RCC 7860 (cell line): ENCODE measurements around the gene FNBP1L.
"Not testable (repeated sequence)": the region's sequence is repeated elsewhere in the genome, so short reads cannot be mapped to it uniquely, and the experiment has no call there.

Source experiments
- DNase-seq: peaks from one replicate; pipeline ENCODE4 v3.0.0-alpha.2; 2015; ENCODE audit warnings: low spot score
- FAIRE-seq: peaks from 2 replicates; lab custom pipeline; 2012; peaks lifted over from hg19 to GRCh38; lab: Jason Lieb, UNC

The FNBP1L gene

DNA sequence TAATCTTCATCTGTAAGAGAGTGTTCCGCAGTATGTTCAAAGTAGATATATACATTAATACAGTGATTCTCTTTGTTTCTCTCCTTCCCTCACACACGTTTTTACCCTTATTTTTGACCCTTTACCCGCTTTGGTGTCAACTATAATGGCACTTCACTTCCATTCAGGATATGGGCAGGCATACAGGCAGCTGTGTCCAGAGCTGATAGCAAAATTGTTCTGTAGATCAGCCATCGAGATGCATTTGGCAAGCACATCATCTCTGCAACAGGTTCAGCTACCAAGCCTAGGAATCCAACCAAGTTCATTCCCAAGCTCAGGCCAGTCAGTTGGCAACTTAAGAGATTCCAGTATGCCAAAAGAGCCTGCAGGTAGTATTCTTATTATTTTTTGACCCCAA is 74.8 kb downstream of the FNBP1L start:
- FAIRE-seq (no peak), DNase-seq (no peak)

DNA sequence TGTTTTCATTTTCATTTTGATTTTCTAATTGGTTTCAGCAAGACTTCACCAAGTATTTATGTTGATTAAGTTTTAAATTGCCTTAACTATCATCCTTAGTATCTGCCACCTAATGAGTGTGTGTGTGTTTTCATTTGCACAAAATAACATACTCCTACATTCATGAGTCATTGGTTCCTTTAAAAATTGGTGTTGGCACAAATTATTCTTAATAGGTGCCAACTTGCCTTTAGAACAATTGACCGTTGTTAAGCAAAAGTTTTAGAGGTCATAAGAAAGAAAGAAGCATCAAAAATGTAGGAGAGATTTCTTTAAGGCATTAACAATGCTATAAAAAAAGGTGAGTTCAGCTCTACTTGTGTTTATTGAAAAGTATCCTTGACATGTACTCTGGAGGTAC is 77.5 kb downstream of the FNBP1L start:
- DNase-seq, result no peak
- no peak for FAIRE-seq

DNA sequence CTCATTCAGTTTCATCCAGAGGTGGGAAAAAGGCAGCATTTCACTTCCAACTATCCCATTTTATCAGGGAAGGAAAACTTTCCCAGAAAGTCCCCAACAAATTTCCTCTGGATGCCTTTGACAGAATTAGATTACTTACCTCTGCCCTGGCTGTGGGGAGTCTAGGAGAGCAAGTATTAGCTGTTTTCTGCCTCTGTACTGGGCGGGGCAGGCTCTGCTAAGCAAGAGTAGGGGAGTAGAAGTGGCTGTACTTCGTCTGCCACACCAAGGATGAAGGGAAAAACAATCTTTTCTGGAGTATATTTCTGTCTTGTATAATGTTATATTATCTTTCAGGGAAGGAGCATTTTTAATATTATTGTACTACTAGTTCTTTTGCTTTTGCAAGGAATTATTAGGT is 78.5 kb downstream of the FNBP1L start:
- DNase-seq (no peak), FAIRE-seq (no peak)

GRCh38 chr1:93528412-93528811 is 80.5 kb downstream of the FNBP1L start:
- no peak for FAIRE-seq
- DNase-seq, result no peak

GRCh38 chr1:93531193-93531592 is 83.3 kb downstream of the FNBP1L start:
- FAIRE-seq (no peak), DNase-seq (no peak)

GRCh38 chr1:93532780-93533378 is 85.0 kb downstream of the FNBP1L start:
- FAIRE-seq, result no peak

GRCh38 chr1:93533677-93534076 is 85.8 kb downstream of the FNBP1L start:
- no peak for DNase-seq
- no peak for FAIRE-seq

More at GRCh38 chr1:93532780-93533378, 85.0 kb downstream of the FNBP1L start:
- no peak for DNase-seq

DNA sequence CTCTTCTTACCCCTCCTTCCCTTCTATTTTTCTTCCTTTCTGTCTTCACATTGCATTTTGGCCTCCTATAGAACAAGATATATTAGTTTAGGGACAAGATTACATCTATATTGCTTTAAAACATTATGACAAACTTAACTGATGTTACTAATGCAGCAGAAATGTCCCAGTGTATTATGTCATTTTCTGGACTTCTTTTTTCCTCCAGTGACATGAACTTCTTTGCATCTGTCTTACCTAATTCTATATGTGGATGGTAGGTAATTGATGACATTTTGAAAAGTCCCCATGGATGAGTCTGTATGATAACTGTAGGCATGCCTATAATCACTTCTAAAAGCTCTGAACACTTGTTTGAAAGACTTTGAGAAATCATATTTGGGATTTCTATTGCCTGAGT is 89.5 kb downstream of the FNBP1L start:
- no peak for DNase-seq
- no peak for FAIRE-seq

DNA sequence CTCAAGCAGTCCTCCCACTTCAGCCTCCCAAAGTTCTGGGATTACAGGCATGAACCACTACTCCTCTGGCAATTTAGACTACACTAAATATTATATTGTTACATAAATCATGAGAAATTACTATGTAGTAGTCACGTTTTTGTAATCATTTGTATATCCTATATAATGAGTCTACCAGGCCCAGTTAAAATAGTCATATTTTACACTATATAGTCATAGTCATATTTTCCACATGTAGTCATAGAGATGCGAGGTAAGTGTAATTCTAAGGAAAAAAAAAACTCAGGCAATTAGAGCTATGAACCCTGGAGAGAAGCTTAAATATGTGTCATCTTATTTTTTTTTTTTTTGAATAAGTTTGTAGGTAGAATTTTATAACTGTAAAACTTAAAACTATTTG is 90.0 kb downstream of the FNBP1L start:
- FAIRE-seq (peak; percentile 5), DNase-seq (no peak)

DNA sequence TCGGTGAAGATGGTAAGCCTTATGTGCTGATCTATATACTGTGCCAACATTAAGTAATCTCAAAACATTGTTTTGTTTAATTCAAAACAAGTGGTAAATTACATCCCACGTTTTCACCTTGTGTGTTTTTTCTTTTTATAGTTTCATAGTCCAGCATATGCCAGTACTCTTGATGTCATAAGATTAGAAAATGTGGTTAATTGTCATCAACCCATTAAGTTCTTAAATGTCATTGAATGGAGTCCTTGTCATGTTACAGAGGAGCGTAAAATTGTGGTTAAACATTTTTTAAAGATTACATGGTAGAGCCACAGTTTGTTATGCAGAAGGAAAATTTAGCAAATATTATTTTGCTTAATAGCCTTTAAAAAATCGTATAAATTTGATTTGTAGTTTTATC is 93.1 kb downstream of the FNBP1L start:
- DNase-seq, result no peak
- no peak for FAIRE-seq

- no peak for FAIRE-seq
- DNase-seq, result no peak
These were observed 94.5 kb downstream of the FNBP1L start for GRCh38 chr1:93542398-93542797.

DNA sequence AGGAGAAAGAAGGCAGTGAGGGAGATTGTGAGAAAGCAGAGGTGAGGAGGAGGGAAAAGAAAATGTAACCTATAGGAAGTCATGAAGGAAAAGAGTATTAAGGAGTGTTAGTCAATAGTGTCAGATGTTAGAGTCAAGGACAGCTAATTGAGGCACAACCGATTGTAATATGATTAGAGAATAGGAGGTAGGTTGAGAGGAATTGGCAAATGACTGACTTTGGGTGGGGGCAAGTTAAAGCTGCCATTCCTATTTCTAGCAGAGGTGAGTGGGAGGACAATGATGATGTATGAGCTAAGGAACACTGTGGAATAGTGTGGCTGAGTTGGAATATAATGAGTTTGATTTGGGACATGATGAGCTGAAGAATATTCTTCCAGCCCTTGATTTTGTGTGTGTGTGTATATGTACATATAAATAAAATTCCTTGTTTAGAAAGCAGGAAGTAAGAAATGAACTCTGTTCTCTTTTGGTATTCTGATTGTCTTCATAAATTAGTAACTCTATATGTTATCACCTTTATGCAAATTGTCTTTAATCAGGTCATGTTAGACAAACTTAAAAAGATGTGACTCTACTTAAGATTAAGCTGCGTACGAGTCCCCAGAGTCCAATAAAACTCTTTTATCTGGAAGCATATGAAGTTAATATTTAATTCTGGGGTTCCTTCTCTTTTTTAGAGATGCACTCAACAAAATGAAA is 98.4 kb downstream of the FNBP1L start:
- FAIRE-seq (no peak), DNase-seq (no peak)

- FAIRE-seq (no peak), DNase-seq (no peak)
These were observed 101.2 kb downstream of the FNBP1L start for GRCh38 chr1:93549131-93549530.

- no peak for FAIRE-seq
- no peak for DNase-seq
These were observed 101.9 kb downstream of the FNBP1L start for GRCh38 chr1:93549811-93550210.

DNA sequence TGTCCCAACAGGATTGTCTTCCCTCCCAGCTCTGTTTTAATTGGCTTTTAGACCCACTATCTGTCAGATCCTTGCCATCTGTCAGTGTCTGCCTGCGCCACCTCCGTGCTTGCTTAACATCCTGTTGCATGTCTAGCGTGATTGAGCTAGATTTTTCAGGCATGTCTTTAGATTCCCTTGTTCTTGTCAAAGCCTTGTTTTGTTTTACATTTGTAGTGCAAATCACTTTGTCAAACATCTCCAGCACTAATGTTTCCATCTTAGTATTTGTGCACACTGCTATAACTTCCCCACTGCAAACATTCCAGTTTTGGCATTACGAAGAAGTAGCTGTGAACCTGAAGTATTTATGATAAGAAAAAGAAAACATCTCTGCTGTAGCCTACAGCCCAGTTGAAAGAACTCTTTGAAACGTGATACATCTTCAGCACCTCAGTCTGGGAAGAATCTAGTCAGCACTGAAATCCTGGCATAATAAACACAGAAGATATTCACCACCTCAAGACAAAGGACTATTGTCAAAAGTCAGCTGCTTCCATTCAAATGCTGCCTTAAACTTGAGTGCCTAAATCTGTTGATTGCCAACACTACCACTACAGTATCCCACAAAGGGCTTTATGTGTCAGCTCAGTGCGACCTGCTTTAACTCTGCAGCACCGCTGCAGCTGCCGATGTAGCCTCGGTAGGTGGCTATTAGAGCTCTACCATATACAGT is 105.0 kb downstream of the FNBP1L start:
- FAIRE-seq, result no peak
- DNase-seq, result no peak

- not testable (repeated sequence) for DNase-seq, FAIRE-seq
These were observed 106.1 kb downstream of the FNBP1L start for GRCh38 chr1:93553886-93554490.

DNA sequence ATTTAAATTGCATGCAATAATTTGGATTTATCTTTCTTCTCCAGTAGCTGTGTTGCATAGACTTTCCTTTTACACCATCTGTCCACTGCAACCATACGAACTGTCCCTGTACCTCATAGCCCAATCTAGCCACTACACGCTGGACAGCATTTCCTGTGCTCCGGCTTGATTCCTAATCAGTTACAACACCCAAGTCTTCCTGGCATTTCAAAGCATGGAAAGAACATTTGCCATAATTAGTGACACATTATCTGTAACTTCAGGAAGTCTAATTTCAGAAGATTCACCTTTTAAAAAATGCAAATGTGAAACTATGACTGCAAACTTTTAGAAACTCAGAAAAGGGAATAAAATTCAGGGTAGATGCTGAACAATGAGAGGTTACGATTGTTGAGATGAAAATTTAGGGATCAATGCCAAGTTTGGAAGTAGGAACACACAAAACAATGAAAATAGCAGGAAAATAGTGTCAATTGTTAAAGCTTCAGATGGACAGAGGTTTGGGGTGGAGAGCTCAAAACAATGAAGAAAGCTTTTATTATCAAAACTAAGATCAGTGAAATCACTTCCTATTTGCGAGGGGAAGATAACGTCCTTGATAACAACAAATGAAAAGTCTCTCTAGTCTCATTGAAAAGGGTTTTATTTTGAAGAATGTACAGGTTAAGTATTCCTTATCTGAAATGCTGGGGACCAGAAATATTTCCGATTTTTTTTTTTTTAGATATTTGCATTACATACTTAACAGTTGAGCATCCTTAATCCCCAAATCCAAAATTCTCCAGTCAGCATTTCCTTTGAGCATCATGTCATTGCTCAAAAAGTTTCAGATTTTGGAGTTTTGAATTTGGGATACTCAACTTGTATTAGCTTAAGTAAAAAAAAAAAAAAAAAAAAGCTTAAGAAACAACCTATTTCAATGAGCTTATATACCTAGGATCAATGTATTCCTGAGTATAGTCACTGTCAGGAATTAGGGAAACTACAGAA is 107.3 kb downstream of the FNBP1L start:
- FAIRE-seq, result no peak
- DNase-seq, result no peak

- FAIRE-seq (no peak), DNase-seq (no peak)
These were observed 108.4 kb downstream of the FNBP1L start for GRCh38 chr1:93556291-93556690.

DNA sequence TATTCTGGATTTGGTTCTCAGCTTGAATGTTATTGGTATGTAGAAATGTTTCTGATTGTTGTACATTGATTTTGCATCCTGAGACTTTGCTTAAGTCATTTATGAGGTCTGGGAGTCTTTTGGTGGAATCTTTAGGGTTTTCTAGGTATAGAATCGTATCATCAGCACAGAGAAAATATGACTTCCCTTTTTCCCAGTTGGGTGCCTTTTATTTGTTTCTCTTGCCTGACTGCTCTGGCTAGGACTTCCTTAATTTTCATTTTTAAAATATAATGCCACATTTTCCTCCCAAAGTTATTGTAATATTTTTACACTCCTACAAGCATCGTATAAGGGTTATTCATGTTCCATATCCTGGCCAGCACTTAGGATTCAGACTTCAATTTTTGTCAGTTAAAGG is 111.1 kb downstream of the FNBP1L start:
- DNase-seq (no peak), FAIRE-seq (no peak)

GRCh38 chr1:93559695-93560094 is 111.8 kb downstream of the FNBP1L start:
- no peak for DNase-seq
- no peak for FAIRE-seq
